Urinary bladder (tissue), 4 donors: Measurements from ENCODE around the gene PMEPA1. TPM values are rescaled to one million over a fixed set of nuclear protein-coding genes. Genes with fewer than 3 reads are reported as not detected.

Experiments
- DNase-seq: peaks from one replicate; pipeline ENCODE4 v3.0.0-alpha.2; 2015; ENCODE audit errors: extremely low spot score
- H3K27ac ChIP-seq: one replicate; pipeline ENCODE4 v1.5.1; 2013; ENCODE audit warnings: low read depth, mild to moderate bottlenecking, moderate library complexity
- H3K36me3 ChIP-seq: one replicate; pipeline ENCODE4 v1.6.1; 2013; ENCODE audit warnings: mild to moderate bottlenecking, moderate library complexity; ENCODE audit not compliant: insufficient read depth
- H3K4me1 ChIP-seq: one replicate; pipeline ENCODE4 v1.6.1; 2013; ENCODE audit warnings: mild to moderate bottlenecking, moderate library complexity; ENCODE audit not compliant: insufficient read depth
- H3K4me3 ChIP-seq: one replicate; pipeline ENCODE4 v1.5.1; 2013; ENCODE audit warnings: low read depth, low read length
- WGBS: extraction: QIAGEN DNeasy Blood & Tissue Kit; methylation state at CpG from one replicate; pipeline ENCODE4 v1.1.7; 2013; 5-methylcytosine and 5-hydroxymethylcytosine counted together
- polyA plus RNA-seq: library from polyadenylated mRNA; stranded (reverse); fragments of 200-250 nt; gene quantifications from one replicate; pipeline ENCODE4 v1.2.3, GENCODE V29; 2013
- total RNA-seq: library from RNA; depleted of rRNA; stranded (reverse); fragments of >200 nt; gene quantifications from one replicate; pipeline ENCODE4 v1.2.3, GENCODE V29; 2014
- donor health status: healthy with polysubstance abuse.
- donor health status: healthy.

The PMEPA1 gene
- total and polyA plus RNA-seq, 2 donors = 20.4 to 20.6 TPM

DNA sequence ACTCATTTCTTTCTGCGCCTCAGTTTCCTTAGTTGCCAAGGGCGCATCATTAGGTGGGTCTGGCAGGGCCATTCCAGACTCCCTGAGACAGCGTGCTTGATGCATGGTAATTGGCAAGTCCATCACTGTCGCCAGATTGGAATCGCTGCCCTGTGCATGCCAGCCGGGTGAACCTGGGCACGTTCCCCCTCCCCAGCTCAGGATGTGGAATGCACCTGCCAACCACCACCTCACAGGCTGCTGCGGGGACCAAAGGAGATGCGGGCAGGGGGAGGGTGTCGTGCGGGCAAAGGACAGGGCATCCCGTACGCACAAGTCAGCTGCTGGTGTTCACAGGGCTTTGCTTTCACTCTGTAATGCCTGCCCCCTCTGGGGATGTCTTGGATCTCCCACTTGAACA is 36.4 kb upstream of the PMEPA1 start:
- no peak for DNase-seq
- 97% methylated on average over 13 of the region's 13 CpGs for WGBS
- H3K36me3 ChIP-seq = no peaks in the 10 kb centered on the region
- H3K27ac ChIP-seq = no peak overlapping the region
- no peaks in the 10 kb centered on the region for H3K4me1 ChIP-seq
- H3K4me3 ChIP-seq = no peak overlapping the region

DNA sequence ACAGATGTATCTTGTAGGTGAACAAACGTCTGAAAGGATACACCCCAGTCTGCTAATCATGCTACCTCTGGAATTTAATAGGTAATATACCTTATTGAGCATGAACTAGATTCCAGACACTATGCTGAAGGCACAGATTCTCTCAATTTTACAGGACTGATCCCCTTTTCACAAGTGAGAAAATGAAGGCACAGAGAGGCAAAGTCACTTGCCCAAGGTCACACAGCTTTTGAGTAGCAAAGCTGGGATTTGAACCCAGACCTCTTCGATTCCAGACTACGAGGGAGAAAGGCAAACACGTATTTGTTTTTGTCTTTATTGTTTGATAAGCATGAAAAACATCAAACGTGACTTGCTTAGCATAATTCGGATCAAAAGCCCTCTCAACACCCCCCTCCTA is 34.4 kb upstream of the PMEPA1 start:
- H3K27ac ChIP-seq = no peak overlapping the region
- WGBS = 89% methylated on average over 6 of the region's 6 CpGs
- no peaks in the 10 kb centered on the region for H3K4me1 ChIP-seq
- no peak for DNase-seq
- no peak overlapping the region for H3K4me3 ChIP-seq
- no peaks in the 10 kb centered on the region for H3K36me3 ChIP-seq

DNA sequence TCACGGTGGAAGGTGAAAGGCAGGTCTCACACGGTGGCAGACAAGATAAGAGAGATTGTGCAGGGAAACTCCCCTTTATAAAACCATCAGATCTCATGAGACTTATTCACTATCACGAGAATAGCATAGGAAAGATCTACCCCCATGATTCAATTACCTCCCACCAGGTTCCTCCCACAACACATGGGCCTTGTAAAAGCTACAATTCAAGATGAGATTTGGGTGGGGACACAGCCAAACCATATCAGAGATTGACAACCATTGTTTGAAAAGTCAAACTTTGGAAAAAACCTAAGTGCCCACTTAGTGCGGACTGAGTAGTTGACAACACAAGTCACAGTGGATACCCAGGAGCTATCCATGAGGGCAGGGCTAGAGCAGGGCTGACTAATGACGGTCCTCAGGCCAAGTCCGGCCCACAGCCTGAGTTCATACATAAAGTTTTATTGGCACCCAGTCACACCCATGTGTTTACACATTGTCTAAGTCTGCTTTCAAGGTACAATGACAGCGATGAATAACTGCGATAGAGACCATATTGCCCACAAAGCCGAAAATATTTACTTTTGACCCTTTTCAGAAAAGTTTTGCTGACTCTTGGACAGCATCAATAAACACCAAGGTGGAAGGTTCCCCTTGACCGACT is 33.8 kb upstream of the PMEPA1 start:
- Histone ChIP-seq H3K4me3 (no peak overlapping the region), H3K36me3 (no peaks in the 10 kb centered on the region), H3K4me1 (no peaks in the 10 kb centered on the region), H3K27ac (no peak overlapping the region)
- no peak for DNase-seq
- 69% methylated on average over 10 of the region's 10 CpGs for WGBS

DNA sequence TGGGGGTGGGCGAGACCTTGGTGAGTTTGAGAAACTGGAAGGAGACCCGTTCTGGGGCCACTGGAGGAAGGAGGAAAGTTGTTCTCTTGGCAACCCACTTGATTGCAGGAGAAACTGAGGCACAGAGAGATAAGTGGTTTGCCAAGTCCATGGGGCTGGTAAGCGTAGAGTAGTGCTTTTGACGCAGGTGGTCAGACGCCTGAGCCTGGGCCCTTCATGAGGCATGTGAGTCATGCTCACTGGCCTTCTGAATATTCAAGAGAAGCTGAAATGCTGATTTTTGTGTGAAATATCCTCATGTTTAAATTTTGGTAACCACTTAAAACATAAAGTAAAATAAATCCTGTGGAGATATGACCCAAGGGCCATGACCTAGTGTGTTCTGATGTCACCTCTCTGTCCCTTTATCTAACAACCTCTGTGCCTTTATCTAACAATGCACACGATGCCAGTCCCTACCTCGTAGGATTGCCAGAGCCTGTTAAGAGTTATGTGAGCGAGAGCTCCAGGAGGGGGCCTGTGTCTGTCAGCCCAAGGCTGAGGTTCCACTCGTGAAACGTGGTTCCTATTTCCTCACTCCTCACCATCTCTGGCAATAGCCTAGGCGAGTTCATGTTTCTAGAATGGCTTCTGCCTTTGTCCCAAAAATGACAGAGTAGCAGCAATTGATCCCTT is 32.8 kb upstream of the PMEPA1 start:
- DNase-seq = no peak
- H3K4me1 ChIP-seq = no peaks in the 10 kb centered on the region
- 72% methylated on average over 11 of the region's 11 CpGs for WGBS
- H3K27ac ChIP-seq = no peak overlapping the region
- no peaks in the 10 kb centered on the region for H3K36me3 ChIP-seq
- H3K4me3 ChIP-seq = no peak overlapping the region

DNA sequence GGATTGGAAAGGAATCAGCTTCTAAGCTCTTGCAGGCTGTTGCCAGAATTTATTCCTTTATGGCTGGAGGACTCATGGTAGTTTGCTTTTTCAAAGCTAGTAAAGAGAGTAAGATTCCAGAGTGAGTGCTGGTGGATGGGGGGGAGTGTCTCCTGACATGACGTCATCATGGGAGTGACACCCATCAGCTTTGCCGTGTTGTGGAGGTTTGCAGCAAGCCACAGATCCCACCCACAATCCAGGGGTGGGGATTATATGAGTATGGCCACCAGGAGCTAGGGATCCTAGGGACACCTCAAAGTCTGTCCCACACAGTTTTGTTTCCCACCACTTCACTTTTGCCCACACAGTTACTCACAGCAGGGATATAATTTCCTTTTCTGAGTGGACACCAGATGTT is 28.7 kb upstream of the PMEPA1 start:
- no peak overlapping the region for H3K4me3 ChIP-seq
- no peaks in the 10 kb centered on the region for H3K4me1 ChIP-seq
- no peaks in the 10 kb centered on the region for H3K36me3 ChIP-seq
- H3K27ac ChIP-seq = no peak overlapping the region
- no peak for DNase-seq
- WGBS = 21% methylated on average over 2 of the region's 2 CpGs

DNA sequence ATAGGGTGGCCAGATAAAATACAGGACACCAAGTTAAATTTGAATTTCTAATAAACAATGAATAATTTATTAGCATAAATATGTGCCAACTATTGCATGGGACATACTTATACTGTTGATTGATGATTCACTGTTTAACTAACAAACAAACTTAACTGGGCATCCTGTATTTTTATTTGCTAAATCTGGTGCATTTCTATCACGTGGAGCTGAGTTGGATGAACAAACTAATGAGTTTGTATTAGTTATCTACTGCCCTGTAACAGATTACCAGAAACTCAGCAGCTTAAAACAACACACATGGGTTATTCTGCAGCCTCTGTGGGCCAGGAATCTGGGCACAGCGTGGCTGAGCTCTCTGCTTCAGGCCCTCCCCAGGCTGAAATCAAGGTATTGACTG is 28.2 kb upstream of the PMEPA1 start:
- Histone ChIP-seq H3K27ac (no peak overlapping the region), H3K36me3 (no peaks in the 10 kb centered on the region), H3K4me1 (no peaks in the 10 kb centered on the region), H3K4me3 (no peak overlapping the region)
- DNase-seq = no peak
- WGBS = 61% methylated on average over 2 of the region's 2 CpGs

DNA sequence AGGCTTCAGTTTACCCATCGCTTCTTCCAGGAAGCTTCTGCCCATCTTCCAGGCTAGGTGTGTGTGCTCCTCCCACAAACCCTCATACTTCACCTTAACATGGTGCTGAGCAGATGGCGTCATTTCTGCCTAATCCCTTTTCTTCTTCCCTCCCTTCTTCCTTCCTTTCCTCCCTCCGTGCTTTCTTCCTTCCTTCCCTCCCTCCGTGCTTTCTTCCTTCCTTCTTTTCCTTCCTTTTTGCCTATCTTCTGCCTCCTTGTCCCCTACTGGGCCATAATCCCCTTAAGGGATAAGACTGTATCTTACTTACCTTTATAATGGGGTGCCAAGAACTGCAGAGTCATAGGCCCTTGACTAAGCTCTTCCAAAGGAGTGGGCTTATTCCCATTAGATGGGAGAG is 27.5 kb upstream of the PMEPA1 start:
- H3K27ac ChIP-seq = no peak overlapping the region
- H3K4me1 ChIP-seq = no peaks in the 10 kb centered on the region
- no peak overlapping the region for H3K4me3 ChIP-seq
- no peak for DNase-seq
- WGBS = 73% methylated on average over 4 of the region's 4 CpGs
- H3K36me3 ChIP-seq = no peaks in the 10 kb centered on the region

DNA sequence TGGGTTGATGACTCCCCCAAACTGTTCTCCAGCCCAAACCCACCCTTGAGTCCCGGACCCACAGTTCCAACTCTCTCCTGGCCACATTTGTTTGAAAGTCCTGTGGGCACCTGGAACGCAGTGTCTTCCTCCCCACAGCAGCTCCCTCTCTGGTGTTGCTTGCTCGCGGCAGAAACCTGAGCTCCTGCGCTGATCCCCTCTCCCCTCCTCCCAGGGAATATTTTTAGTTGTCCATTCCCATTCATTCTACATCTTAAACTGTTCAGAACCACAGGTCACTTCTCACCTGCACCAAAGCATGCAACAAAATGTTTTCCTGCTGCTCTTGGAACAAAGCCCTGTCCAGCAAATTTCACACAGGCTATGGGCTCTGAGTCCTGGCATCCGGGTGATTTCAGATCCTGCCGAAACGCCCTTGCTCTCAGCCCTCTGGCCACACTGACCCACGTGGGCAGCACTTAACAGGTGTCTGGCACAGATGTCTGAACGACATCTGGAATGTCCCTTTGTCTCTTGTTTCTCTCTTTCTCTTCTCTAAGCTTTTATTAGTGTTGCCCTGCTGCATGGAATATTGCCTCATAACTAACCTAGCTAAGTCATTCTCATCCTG is 27.0 kb upstream of the PMEPA1 start:
- DNase-seq = no peak
- H3K4me1 ChIP-seq = no peaks in the 10 kb centered on the region
- H3K36me3 ChIP-seq = no peaks in the 10 kb centered on the region
- H3K27ac ChIP-seq = no peak overlapping the region
- H3K4me3 ChIP-seq = no peak overlapping the region
- WGBS = 64% methylated on average over 10 of the region's 10 CpGs

DNA sequence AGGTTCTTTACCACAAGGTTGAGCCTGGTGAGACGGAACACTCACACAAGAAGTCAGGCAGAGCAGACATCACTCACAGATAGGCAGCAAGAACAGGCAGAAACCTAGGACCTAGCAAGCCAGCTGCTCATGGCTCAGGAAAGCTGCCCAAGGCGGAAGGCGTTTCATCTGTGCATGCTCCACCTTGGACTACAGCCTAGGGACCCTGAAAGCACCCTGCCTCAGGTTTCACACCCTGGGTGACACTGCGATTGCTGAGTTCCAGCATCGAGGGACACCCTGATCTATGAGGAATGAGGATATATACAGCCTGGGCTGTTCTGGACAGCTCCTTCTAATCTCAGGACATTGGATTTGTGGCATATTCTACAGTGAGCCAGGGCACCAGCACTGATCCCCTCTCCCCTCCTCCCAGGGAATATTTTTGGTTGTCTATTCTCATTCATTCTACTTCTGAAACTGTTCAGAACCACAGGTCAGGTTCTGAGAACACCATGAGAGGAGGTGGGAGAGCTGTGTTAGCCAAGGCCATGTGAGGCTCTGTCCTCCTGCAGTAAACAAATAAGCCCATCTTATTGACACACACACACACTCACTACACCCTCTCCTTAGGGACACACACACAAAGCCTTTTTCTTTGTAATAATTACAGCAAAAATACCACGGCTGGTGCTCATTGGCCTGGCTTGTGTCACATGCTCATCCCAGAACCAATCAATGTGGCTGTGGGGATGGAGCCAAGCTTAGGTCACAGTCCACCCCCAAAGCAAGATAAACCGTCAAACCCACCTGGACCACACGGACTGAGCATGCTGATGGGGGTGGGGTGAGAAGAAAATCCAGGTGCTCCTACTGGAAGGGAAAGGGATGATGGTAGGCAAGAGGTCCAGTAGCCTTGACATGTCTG is 26.3 kb upstream of the PMEPA1 start:
- WGBS = 74% methylated on average over 8 of the region's 8 CpGs
- no peak overlapping the region for H3K4me3 ChIP-seq
- H3K27ac ChIP-seq = no peak overlapping the region
- H3K4me1 ChIP-seq = no peaks in the 10 kb centered on the region
- no peak for DNase-seq
- no peaks in the 10 kb centered on the region for H3K36me3 ChIP-seq

DNA sequence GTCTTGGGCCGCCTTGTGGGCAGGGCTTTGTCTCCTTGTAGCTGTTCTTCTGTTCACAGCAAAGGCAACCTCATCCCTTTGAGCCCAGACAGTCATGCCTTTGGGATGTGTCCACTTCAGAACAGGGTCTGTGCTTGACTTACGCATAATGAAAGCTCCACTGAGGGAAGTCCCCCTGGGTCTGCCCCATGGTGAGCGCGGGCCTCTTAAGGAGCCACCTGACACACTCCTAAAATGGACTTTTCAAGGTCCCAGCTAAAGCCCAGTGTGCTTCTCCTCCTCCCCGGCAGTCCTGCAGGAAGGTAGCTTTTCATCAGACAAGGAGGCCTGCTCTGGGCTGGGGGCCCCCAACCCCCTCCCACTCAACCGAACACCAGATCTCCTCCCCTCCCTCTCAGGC is 24.9 kb upstream of the PMEPA1 start:
- WGBS = 92% methylated on average over 6 of the region's 6 CpGs
- H3K4me1 ChIP-seq = no peaks in the 10 kb centered on the region
- H3K36me3 ChIP-seq = no peaks in the 10 kb centered on the region
- no peak for DNase-seq
- H3K4me3 ChIP-seq = no peak overlapping the region
- no peak overlapping the region for H3K27ac ChIP-seq

DNA sequence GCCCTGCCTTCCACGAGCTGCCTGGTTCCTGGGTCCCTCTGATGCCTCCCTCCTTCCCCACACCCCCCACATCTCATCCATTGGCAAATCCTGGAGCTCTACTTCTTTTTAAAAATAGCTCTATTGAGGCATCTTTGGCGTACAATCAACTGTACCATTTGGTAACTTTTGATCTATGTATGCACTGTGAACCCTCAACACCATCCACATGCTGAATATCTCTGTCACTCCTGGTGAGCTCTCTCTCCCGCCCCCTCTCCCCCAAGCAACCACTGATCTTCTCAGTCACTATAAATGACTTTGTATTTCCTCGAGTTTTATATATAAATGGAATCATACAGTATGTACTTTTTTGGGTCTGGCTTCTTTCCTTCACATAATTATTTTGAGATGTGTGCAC is 22.4 kb upstream of the PMEPA1 start:
- H3K4me1 ChIP-seq = no peaks in the 10 kb centered on the region
- no peaks in the 10 kb centered on the region for H3K36me3 ChIP-seq
- WGBS = 60% methylated on average over 4 of the region's 4 CpGs
- no peak overlapping the region for H3K27ac ChIP-seq
- no peak for DNase-seq
- H3K4me3 ChIP-seq = no peak overlapping the region

DNA sequence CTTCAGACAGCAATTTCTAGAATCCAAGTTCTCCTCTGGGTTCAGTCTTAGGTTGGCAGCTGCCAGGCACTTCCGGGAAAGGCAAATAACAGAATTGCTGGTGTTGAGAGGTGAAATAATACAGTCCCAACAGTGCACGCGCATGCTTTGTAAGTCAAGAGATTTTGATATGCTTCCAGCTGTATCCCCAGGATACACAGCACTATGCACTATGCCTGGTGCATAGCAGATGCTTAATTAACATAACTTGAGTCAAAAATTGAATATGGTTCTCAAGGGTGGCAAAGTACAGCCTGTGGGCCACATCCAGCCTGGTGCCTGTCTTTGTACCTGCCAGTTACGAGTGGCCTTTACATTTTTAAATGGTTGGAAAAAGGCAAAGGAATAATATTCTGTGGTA is 18.9 kb upstream of the PMEPA1 start:
- no peaks in the 10 kb centered on the region for H3K4me1 ChIP-seq
- DNase-seq = no peak
- no peaks in the 10 kb centered on the region for H3K36me3 ChIP-seq
- H3K4me3 ChIP-seq = no peak overlapping the region
- WGBS = 87% methylated on average over 4 of the region's 4 CpGs
- H3K27ac ChIP-seq = no peak overlapping the region

DNA sequence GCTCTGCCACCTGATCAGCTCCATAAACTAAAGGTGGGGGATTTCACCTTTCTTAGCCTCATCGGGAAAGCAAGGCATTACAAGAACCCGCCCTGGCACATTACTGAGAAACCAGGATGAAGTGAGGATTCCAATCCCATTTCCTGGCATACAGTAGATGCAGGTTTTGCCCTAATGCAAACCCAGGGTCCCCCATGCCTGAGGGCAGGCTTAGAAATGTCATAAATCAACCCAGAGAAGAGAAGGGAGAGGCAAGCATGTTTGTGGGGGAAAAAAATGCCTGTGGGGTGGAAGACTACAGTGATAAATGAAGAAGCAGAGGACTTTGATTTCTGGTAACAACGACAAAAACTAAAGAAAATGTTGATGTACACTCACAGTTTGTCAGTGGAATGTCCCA is 18.0 kb upstream of the PMEPA1 start:
- Histone ChIP-seq H3K36me3 (no peaks in the 10 kb centered on the region), H3K27ac (no peak overlapping the region), H3K4me1 (no peaks in the 10 kb centered on the region), H3K4me3 (no peak overlapping the region)
- WGBS = 77% methylated on average over 3 of the region's 3 CpGs
- DNase-seq = no peak
